HS-5 (cell line): ENCODE data around the gene SLC38A8.

Experiments
- DNase-seq: peaks from one replicate; pipeline ENCODE4 v3.0.0-alpha.2; 2012; ENCODE audit warnings: low read depth

SLC38A8 gene

GRCh38 chr16:84048871-84049270 lies 6.3 kb upstream of the SLC38A8 start:
- no peak for DNase-seq

- no peak for DNase-seq
These were observed 5.7 kb upstream of the SLC38A8 start for GRCh38 chr16:84048270-84048669.

DNA sequence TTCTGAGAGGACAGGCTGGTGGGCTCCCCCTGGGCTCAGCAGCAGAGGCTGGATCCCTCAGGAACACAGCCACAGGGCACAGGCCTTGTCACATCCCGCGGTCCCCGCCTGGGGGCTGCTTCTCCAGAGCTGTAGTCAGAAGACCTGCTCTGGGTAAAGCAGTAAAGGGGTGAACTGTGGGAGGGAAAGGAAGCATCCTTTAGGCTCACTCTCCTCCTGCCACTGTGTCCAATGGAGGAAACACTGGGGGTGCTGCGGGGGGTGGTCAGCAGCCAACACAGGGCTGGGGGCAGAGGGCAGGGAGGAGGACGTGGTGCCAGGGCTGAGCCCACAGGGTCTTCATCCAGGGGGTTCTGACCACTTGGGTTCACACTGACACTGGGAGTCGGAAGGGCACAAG lies 5.0 kb upstream of the SLC38A8 start:
- no peak for DNase-seq

DNA sequence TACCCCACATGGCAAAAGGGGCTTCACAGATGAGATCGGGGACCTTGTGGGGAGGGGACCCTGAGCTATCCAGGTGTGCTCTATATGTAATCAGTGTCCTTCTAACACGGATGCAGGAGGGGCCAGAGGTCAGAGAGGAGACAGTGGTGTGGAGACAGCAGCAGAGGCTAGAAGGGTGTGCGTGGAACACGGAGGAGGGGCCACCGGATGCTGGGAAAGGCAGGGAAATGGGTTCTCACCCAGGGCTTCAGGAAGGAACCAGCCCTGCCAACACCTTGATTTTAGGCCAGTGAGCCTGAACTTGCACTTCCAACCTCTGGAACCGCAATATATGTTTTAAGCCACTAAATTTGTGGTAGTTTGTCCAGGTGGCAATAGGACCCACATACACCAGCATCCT lies 4.6 kb upstream of the SLC38A8 start:
- no peak for DNase-seq

DNA sequence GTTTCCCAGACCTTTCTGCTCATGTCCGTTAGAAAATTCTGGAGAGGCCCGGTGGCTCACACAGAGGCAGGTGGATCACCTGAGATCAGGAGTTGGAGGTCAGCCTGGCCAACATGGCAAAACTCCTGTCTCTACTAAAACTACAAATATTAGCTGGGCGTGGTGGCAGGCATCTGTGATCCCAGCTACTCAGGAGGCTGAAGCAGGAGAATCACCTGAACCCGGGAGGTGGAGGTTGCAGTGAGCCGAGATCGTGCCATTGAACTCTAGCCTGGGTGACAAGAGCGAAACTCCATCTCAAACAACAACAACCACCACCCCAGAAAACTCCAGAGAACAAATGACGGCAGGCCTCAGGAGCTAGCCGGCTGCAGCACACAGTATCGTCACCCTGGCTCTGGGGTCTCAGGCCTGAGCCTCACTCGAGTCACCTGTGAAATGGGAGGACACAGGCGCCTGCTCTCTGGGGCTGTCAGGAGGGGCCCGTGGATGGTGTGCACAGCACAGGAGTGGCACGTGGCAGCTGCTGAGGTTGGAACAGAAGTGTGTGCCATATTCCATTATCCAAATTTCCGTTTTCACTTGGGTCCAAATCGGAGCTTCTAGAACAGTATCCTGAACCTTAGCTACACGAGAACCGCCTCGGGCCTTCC lies 3.3 kb upstream of the SLC38A8 start:
- no peak for DNase-seq

- DNase-seq = no peak
These were observed 2.6 kb upstream of the SLC38A8 start for GRCh38 chr16:84045001-84045817.

GRCh38 chr16:84044118-84044488 lies 1.5 kb upstream of the SLC38A8 start:
- DNase-seq = no peak

DNA sequence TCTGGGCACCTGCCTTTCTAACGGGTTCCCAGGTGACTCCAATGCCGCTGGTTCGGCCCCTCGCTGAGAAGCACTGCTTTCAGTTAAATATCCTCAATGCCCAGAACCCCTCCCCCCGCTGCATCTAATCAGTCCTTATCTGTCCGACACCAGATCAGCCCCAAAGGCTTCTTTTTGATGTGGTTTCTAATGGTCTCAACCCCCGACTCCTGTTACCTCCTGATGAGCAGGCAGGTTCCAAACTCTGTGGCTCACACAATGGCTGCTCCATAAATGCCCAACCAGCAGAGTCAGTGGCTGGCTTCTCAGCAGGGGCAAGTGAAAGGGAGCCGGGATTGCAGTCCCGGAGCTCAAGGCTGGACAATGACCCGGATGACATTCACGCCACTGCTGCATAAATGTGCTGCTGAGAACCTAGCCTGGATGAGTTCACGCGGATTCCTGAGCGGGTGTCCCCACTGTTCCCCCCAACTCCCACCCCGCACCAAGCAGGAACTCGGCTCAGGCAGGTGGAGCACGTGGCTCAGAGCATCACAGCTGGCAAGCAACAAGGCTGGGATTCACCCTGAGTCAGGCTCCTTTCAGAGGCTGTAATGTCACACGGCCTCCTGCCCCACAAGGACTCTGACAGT lies 1.0 kb upstream of the SLC38A8 start:
- no peak for DNase-seq

- no peak for DNase-seq
These were observed 387 bp upstream of the SLC38A8 start for GRCh38 chr16:84042879-84043485.

DNA sequence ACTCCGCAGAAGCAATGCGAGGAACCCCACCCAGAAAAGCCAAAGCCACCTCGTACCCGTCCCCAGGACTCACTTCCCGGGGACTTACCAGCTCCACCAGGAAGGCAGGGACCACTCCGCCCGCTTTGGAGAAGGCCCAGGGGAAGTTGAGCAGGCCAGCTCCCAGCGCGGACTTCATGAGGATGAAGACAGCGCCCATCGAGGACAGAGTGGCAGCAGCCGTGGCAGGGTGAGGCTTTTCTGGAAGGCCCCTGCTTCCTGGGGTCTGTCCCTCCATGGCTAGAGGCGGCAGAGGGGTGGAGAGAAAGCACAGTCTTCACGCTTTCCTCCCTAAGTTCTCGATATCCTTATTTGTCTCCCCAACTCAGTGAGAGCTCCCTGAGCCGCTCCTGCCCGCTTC lies 714 bp downstream of the SLC38A8 start:
- no peak for DNase-seq

GRCh38 chr16:84040823-84041820 lies 1.5 kb downstream of the SLC38A8 start:
- no peak for DNase-seq

GRCh38 chr16:84040226-84040822 lies 2.3 kb downstream of the SLC38A8 start:
- DNase-seq = no peak

DNA sequence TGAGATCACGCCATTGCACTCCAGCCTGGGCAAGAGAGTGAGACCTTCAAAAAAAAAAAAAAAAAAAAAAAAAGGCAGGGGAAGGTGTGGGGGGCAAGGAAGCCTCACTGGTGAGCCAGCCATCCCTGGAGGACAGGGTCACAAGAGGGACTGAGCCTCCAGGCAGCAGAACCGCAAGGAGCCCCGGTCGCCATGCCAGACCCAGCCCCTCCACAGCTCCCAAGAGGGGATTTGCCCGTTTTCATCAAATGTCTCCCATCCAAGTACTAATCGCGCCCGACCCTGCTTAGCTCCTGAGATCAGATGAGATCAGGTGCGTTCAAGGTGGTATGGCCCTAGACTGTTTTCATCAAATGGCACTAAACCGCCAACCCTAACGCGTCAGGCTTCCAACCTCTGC lies 2.9 kb downstream of the SLC38A8 start:
- DNase-seq = no peak

DNA sequence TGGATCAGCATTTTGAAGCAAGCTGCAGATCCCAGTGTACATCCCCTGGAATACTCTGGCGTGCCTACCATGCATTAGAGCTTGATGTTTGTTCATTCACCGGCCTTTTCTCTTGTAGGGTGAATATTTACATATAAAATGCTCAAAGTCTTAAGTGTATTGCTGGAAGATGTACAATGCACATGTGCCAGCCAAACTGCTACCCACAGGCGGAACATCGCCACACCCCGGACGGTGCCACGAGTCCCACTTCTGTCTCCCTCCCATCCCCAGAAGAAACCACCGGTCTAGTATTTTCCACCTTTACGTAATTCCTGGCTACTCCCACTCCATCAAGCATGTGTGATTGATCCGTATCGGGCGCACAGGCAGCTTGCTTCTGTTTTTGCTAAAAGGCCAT lies 4.1 kb downstream of the SLC38A8 start:
- DNase-seq = no peak

DNA sequence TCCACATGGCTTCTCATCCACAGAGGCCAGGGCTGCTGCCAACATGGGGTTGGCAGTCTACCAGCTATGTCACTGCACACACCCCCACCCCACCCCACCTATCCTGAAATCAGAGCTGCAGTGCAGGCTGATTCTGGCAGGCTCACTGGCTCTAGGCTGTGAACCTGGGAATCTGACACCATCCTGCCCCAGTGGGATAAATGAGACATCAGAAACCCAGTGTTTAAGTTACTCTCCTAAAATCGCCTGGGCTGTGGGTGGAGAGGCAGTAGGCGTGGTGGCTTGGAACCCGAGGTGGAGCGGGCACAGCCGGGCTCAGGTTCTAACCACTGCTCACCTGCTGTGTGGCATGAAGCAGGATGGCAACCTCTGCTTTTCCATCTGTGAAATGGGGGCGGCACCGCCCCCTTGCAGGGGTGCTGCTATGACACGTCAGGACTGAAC lies 5.6 kb downstream of the SLC38A8 start:
- DNase-seq = no peak

DNA sequence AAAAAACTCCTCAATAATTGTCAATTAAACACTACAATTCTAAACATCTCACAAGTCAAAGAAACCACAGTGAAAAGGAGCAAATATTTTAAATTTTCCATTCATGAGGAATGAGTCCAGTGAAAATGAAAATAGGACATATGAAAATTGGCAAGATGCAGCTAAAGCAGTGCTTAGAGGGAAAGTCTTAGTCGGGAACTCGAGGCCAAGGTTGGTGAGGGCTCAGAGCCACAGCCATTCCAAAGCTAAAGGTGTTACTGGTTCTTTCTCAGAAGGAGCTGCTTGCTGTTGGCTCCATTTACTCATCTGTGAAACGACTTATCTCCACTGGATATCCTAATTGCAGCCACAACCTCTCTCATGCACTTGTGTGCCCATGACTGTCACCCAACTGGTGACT lies 6.5 kb downstream of the SLC38A8 start:
- DNase-seq = no peak

GRCh38 chr16:84034516-84034915 lies 8.1 kb downstream of the SLC38A8 start:
- DNase-seq = no peak

DNA sequence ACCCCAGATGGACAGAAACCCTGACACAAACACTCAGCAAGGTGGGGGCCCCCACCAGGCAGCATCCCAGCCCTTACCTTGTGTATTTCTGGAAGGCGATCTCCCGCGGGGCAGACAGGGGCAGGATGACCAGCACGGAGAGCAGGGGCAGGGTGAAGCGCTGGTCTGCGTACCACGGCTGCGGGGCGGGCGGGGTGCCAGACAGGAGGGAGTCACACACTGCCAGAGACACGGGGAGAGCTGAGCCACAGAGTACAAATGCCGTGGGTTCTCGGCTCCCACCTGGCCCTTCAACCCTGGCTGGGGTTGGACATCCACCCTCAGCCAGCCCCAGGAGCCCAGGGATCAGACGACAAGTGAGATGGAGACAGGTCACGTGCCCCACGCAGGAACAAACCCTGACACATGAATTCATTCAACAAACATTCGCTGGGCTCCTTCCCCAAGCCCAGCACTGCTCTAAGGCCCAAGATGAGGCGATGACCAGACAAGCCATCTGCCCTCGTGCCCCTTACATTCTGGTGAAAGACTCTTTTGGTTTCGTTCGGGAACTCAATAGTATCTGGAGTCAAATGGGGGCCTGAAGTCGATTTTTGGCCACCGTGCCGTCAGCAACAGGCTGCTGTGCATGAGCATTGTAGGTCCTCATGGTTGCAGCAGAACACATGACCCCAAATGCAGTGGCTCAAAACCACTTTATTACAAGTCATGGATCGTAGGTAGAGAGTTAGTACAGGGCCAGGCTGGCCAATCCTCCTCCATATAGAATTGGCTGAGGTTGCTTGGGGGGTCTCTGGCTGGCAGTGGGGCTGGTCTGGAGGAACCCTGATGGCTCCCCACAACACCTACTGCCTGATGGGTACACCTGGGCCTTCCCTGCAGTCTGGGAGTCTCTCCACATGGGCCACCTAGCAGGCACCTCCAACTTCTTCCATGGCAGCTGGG lies 9.1 kb downstream of the SLC38A8 start:
- no peak for DNase-seq

DNA sequence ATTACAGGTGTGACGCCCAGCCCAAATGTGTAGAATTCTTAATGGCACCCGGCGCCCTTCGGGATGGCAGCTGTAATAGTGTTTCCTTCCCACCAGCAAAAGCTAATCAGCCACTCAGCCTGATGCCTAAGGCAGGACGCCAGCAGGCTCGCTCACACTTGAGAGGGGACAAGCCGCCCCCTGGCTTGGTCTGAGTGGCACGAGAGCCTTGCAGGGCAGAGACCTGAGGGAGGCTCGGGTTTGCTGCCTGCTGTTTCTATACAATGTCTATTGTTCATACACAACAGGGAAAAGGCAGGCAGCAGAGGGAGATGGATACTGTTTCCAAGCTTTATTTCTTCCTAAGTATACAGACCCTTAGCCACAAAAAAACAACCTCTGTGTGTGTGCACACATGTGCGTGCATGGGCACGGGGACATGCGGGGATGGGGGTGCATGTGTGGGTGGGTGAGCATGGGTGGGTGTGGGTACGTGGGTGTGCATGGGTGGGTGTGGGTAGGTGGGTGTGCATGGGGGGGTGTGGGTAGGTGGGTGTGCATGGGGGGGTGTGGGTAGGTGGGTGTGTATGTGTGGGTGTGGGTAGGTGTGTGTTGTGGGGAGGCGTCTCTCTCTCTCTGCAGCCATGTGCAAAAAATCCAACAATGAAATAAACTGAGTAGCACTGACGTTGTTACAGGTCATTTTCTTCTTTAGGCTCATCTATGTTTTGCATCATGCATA lies 10.0 kb downstream of the SLC38A8 start:
- DNase-seq = no peak
